IMR-90 (cell line): Measurements from ENCODE around the gene MYADML2. TPM values are rescaled to one million over a fixed set of nuclear protein-coding genes. Genes with fewer than 3 reads are reported as not detected.

ENCODE experiments used
- ATAC-seq: fragments of 200-7000 bp; cut with Tn5 transposase; 2 replicates; pipeline ENCODE4 v1.9.1; 2020; ENCODE audit warnings: low read depth, mild to moderate bottlenecking, moderate library complexity
- BruUV-seq: library from RNA; stranded (reverse); fragments of 400-500 nt; replicated peaks from 2 replicates; lab custom pipeline; 2021; lab: Mats Ljungman, UMichigan
- CTCF ChIA-PET: fragments of 300-600 bp; formaldehyde crosslinking; extraction: SDS; loops from one replicate; lab custom pipeline; 2021; ENCODE audit warnings: antibody characterized with exemption; lab: Yijun Ruan, JAX
- POLR2A ChIA-PET: fragments of 300-600 bp; sonication (Branson Sonifier 250); formaldehyde crosslinking; loops from one replicate; lab custom pipeline; 2022; ENCODE audit warnings: antibody characterized with exemption; ENCODE audit not compliant: unreplicated experiment; lab: Charles Lee
- DNase-seq: peaks from one replicate; pipeline ENCODE4 v3.0.0; 2013
- H2AFZ ChIP-seq: replicated peaks from 2 replicates; pipeline ENCODE3; 2013; ENCODE audit warnings: low read length, mild to moderate bottlenecking; ENCODE audit not compliant: poor library complexity
- H2AK5ac ChIP-seq: 2 replicates; pipeline ENCODE4 v1.6.1; 2013; ENCODE audit warnings: low read depth, low read length, inconsistent platforms
- H2AK9ac ChIP-seq: replicated peaks from 2 replicates; pipeline ENCODE3; 2013; ENCODE audit warnings: mild to moderate bottlenecking, low read depth, low read length, moderate library complexity; ENCODE audit not compliant: poor library complexity
- H2BK120ac ChIP-seq: 2 replicates; pipeline ENCODE4 v1.6.1; 2013; ENCODE audit warnings: low read depth, low read length, inconsistent platforms
- H2BK15ac ChIP-seq: 3 replicates; pipeline ENCODE4 v1.6.1; 2013; ENCODE audit warnings: low read depth, low read length, inconsistent platforms
- H2BK20ac ChIP-seq: 2 replicates; pipeline ENCODE4 v1.6.1; 2013; ENCODE audit warnings: low read depth, mild to moderate bottlenecking, inconsistent platforms, low read length, moderate library complexity
- H2BK5ac ChIP-seq: 2 replicates; pipeline ENCODE4 v1.6.1; 2013; ENCODE audit warnings: mild to moderate bottlenecking, low read depth, low read length, inconsistent platforms; ENCODE audit not compliant: poor library complexity, severe bottlenecking
- H3K14ac ChIP-seq: replicated peaks from 2 replicates; pipeline ENCODE4 v1.6.1; 2013; ENCODE audit warnings: low read depth, low read length, inconsistent platforms
- H3K18ac ChIP-seq: 2 replicates; pipeline ENCODE4 v1.6.1; 2013; ENCODE audit warnings: low read depth, low read length, control low read depth
- H3K23ac ChIP-seq: 2 replicates; pipeline ENCODE4 v1.6.1; 2013; ENCODE audit warnings: low read depth, low read length, inconsistent platforms
- H3K27ac ChIP-seq: 2 replicates; pipeline ENCODE4 v1.5.1; 2013; ENCODE audit warnings: mild to moderate bottlenecking, control low read depth, low read length; ENCODE audit not compliant: insufficient read depth
- H3K27me3 ChIP-seq: 2 replicates; pipeline ENCODE4 v1.6.1; 2013; ENCODE audit warnings: low read length; ENCODE audit not compliant: control insufficient read depth, insufficient read depth
- H3K36me3 ChIP-seq: 2 replicates; pipeline ENCODE4 v1.6.1; 2013; ENCODE audit warnings: low read length, mixed read lengths; ENCODE audit not compliant: control insufficient read depth, insufficient read depth
- H3K4ac ChIP-seq: 2 replicates; pipeline ENCODE4 v1.6.1; 2013; ENCODE audit warnings: low read depth, low read length, inconsistent platforms
- H3K4me1 ChIP-seq: 2 replicates; pipeline ENCODE4 v1.6.1; 2013; ENCODE audit warnings: low read length, mixed read lengths; ENCODE audit not compliant: control insufficient read depth, insufficient read depth
- H3K4me2 ChIP-seq: 2 replicates; pipeline ENCODE4 v1.6.1; 2013; ENCODE audit warnings: low read depth, mild to moderate bottlenecking, control low read depth, low read length, moderate library complexity
- H3K4me3 ChIP-seq: 2 replicates; pipeline ENCODE4 v1.5.1; 2013; ENCODE audit warnings: low read depth, mild to moderate bottlenecking, control low read depth, low read length, moderate library complexity; ENCODE audit not compliant: insufficient read depth
- H3K56ac ChIP-seq: 2 replicates; pipeline ENCODE4 v1.6.1; 2013; ENCODE audit warnings: low read length, inconsistent platforms; ENCODE audit not compliant: insufficient read depth; ENCODE audit errors: extremely low read depth
- H3K79me1 ChIP-seq, 2 experiments: 2 replicates each; pipeline ENCODE4 v1.6.1; 2013; ENCODE audit warnings: low read length in 2 of 2, inconsistent platforms in 1 of 2, low read depth in 1 of 2
- H3K9ac ChIP-seq: 2 replicates; pipeline ENCODE4 v1.6.1; 2013; ENCODE audit warnings: low read depth, low read length, control low read depth
- H3K9me1 ChIP-seq: 2 replicates; pipeline ENCODE4 v1.6.1; 2013; ENCODE audit warnings: low read length, inconsistent platforms; ENCODE audit not compliant: insufficient read depth
- H3K9me3 ChIP-seq: 2 replicates; pipeline ENCODE4 v1.6.1; 2013; ENCODE audit warnings: low read length; ENCODE audit not compliant: control insufficient read depth, insufficient read depth
- H4K20me1 ChIP-seq: 2 replicates; pipeline ENCODE4 v1.6.1; 2013; ENCODE audit warnings: low read length, inconsistent platforms; ENCODE audit not compliant: insufficient read depth
- H4K5ac ChIP-seq: 2 replicates; pipeline ENCODE4 v1.6.1; 2013; ENCODE audit warnings: mild to moderate bottlenecking, low read depth, low read length, control low read depth
- H4K8ac ChIP-seq, 2 experiments: 2 replicates each; pipeline ENCODE4 v1.6.1; 2013; ENCODE audit warnings: low read depth in 2 of 2, low read length in 2 of 2, control low read depth in 1 of 2, inconsistent platforms in 1 of 2
- H4K91ac ChIP-seq: 2 replicates; pipeline ENCODE4 v1.6.1; 2013; ENCODE audit warnings: low read depth, low read length, inconsistent platforms; ENCODE audit not compliant: insufficient read depth
- CTCF ChIP-seq: conservative IDR thresholded peaks from 2 replicates; pipeline ENCODE4 v1.5.1; 2012; ENCODE audit warnings: mild to moderate bottlenecking, low read depth, low read length, improper control_type of control experiment
- MXI1 ChIP-seq: IDR thresholded peaks from 2 replicates; pipeline ENCODE4 v1.6.1; 2012; ENCODE audit warnings: low read depth, mild to moderate bottlenecking, low read length, moderate library complexity, borderline replicate concordance
- RAD21 ChIP-seq: IDR thresholded peaks from 2 replicates; pipeline ENCODE4 v1.6.1; 2012; ENCODE audit warnings: low read length, improper control_type of control experiment
- SMC3 ChIP-seq: fragments of 150-350 bp; IDR thresholded peaks from 2 replicates; pipeline ENCODE4 v1.6.1; 2016; ENCODE audit warnings: low read depth, mild to moderate bottlenecking, antibody characterized with exemption, low read length, moderate library complexity
- WGBS, 2 experiments: methylation state at CpG; one replicate each; pipeline versions ENCODE4 v1.1.5 to v1.1.7; 2013; ENCODE audit warnings: missing lambda C conversion rate in 2 of 2; ENCODE audit not compliant: insufficient read length in 1 of 2; ENCODE audit errors: extremely low coverage in 2 of 2; 5-methylcytosine and 5-hydroxymethylcytosine counted together
- dilution Hi-C: fragments of 300-500 bp; cut with HindIII; formaldehyde crosslinking; loops from one replicate; pipeline ENCODE4 v1.14.3; 2018; ENCODE audit warnings: low sequenced_read_pairs; ENCODE audit not compliant: unreplicated experiment
- in situ Hi-C: fragments of 300-500 bp; cut with MboI; formaldehyde crosslinking; loops from 3 replicates; pipeline ENCODE4 v1.14.3; 2019; ENCODE audit warnings: low sequenced_read_pairs, inconsistent platforms, mixed read lengths
- intact Hi-C: fragments of 100-400 bp; cut with micrococcal nuclease; formaldehyde crosslinking; loops from 2 replicates; pipeline ENCODE4 v1.10.0; 2022
- polyA plus RNA-seq, 3 experiments: library from polyadenylated mRNA; depleted of rRNA; stranded (reverse); fragments of >200 nt; gene quantifications; 2 replicates each; pipeline ENCODE4 v1.2.3, GENCODE V29; 2012; ENCODE audit warnings: low replicate concordance in 1 of 3
- total RNA-seq: library from RNA; depleted of rRNA; stranded (reverse); fragments of >200 nt; gene quantifications from 2 replicates; pipeline ENCODE4 v1.2.3, GENCODE V29; 2012

Gene MYADML2
- total and polyA plus RNA-seq, 2 of the 4 experiments (the other 2 are of a cell fraction): not detected

GRCh38 chr17:81926451-81927151 is 20.4 kb downstream of the MYADML2 start (continued):
- no peak for TF ChIP-seq RAD21
- TF ChIP-seq MXI1: peak; percentile 41; the same call in 1 of the 2 replicates

GRCh38 chr17:81925860-81926450 is 21.1 kb downstream of the MYADML2 start:
- WGBS, 2 experiments: 86% methylated on average over 4 of the region's 10 CpGs; no CpG with 5 or more reads in 1 of the 2 experiments
- H4K8ac ChIP-seq: peak overlapping the region in 1 of 2 experiments; percentile 51; a peak in 1 of 4 replicates
- H2BK120ac ChIP-seq: peak overlapping the region; percentile 37; the same call in 1 of the 2 replicates
- peaks cover 13% of the 10 kb centered on the region; the same call in 1 of the 2 replicates for H3K36me3 ChIP-seq
- peak overlapping the region; percentile 97 for H2AK5ac ChIP-seq
- peak overlapping the region; percentile 21; the same call in 1 of the 2 replicates for H4K5ac ChIP-seq
- H3K9ac ChIP-seq: peak overlapping the region; percentile 66
- ChIA-PET POLR2A (no interaction called here), CTCF (no interaction called here)
- intact Hi-C loops: no loop called here
- H3K27ac ChIP-seq: peak overlapping the region; percentile 79
- no peak overlapping the region for H3K56ac ChIP-seq
- H3K4me3 ChIP-seq: peak overlapping the region; percentile 65
- H3K14ac ChIP-seq: peak overlapping the region; percentile 64
- no peak for ATAC-seq
- H3K79me1 ChIP-seq: peaks cover 17 to 58% of the 10 kb centered on the region in 2 experiments; a peak in 3 of 4 replicates
- H3K27me3 ChIP-seq: no peaks in the 10 kb centered on the region
- peak overlapping the region; percentile 71 for H2AFZ ChIP-seq
- H2AK9ac ChIP-seq: peak overlapping the region; percentile 97
- H3K18ac ChIP-seq: no peak overlapping the region; the same call in 1 of the 2 replicates
- no peak overlapping the region for H2BK20ac ChIP-seq
- H3K23ac ChIP-seq: peak overlapping the region; percentile 89
- peak overlapping the region; percentile 77 for H4K91ac ChIP-seq
- peaks cover 37% of the 10 kb centered on the region for H3K4me1 ChIP-seq
- H2BK5ac ChIP-seq: peak overlapping the region; percentile 40
- H4K20me1 ChIP-seq: peaks cover 51% of the 10 kb centered on the region
- no peak overlapping the region for H2BK15ac ChIP-seq
- H3K4ac ChIP-seq: peak overlapping the region; percentile 92
- H3K9me3 ChIP-seq: no peaks in the 10 kb centered on the region
- H3K4me2 ChIP-seq: peak overlapping the region; percentile 89
- H3K9me1 ChIP-seq: peaks cover 21% of the 10 kb centered on the region
- no peak for TF ChIP-seq SMC3
- TF ChIP-seq CTCF: no peak
- dilution Hi-C loops: no loop called here
- no TSS peak for BruUV-seq
- no peak for DNase-seq
- in situ Hi-C loops: no loop called here
